ENCODE data around the gene CPAMD8.
"Not testable (repeated sequence)": the region's sequence is repeated elsewhere in the genome, so short reads cannot be mapped to it uniquely, and the experiment has no call there.

Gene CPAMD8

DNA sequence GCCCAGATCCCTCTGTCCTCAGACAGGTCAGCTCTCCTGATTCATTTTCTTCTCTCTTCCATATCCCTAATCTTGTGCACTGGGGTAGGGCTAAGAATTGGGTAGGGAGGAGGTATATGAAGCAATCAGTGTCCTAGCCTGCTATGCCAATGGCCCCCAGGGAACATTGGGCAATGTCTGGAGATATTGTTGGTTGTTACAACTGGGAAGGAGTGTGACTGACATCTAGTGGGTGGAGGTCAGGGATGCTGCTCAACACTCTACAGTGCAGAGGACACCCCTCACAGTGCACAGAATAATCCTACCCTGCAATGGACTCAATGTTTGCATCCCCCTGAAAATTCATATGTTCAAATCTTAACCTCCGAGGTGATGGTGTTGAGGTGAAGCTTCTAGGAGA lies 57.5 kb downstream of the CPAMD8 start:
- H2AFZ ChIP-seq = no peak overlapping the region
- H3K9me3 ChIP-seq (ENCODE audit: control insufficient read depth, low read length) = no peaks in the 10 kb centered on the region
- H3K36me3 ChIP-seq (ENCODE audit: control insufficient read depth, insufficient read depth, low read length) = no peaks in the 10 kb centered on the region
- H3K4me2 ChIP-seq (ENCODE audit: low read length) = no peak overlapping the region
- H3K27ac ChIP-seq = no peak overlapping the region
- no peaks in the 10 kb centered on the region for H3K4me1 ChIP-seq
- H3K27me3 ChIP-seq (ENCODE audit: control insufficient read depth, insufficient read depth, low read length) = no peaks in the 10 kb centered on the region
- no peak overlapping the region for H3K9ac ChIP-seq
- H3K4me3 ChIP-seq (ENCODE audit: low read depth, low read length) = no peak overlapping the region
- H3K79me2 ChIP-seq = no peaks in the 10 kb centered on the region
- TF ChIP-seq, protein P1, sequence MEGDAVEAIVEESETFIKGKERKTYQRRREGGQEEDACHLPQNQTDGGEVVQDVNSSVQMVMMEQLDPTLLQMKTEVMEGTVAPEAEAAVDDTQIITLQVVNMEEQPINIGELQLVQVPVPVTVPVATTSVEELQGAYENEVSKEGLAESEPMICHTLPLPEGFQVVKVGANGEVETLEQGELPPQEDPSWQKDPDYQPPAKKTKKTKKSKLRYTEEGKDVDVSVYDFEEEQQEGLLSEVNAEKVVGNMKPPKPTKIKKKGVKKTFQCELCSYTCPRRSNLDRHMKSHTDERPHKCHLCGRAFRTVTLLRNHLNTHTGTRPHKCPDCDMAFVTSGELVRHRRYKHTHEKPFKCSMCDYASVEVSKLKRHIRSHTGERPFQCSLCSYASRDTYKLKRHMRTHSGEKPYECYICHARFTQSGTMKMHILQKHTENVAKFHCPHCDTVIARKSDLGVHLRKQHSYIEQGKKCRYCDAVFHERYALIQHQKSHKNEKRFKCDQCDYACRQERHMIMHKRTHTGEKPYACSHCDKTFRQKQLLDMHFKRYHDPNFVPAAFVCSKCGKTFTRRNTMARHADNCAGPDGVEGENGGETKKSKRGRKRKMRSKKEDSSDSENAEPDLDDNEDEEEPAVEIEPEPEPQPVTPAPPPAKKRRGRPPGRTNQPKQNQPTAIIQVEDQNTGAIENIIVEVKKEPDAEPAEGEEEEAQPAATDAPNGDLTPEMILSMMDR (IDR thresholded peaks at IDR 0.05) = peak; percentile 35

DNA sequence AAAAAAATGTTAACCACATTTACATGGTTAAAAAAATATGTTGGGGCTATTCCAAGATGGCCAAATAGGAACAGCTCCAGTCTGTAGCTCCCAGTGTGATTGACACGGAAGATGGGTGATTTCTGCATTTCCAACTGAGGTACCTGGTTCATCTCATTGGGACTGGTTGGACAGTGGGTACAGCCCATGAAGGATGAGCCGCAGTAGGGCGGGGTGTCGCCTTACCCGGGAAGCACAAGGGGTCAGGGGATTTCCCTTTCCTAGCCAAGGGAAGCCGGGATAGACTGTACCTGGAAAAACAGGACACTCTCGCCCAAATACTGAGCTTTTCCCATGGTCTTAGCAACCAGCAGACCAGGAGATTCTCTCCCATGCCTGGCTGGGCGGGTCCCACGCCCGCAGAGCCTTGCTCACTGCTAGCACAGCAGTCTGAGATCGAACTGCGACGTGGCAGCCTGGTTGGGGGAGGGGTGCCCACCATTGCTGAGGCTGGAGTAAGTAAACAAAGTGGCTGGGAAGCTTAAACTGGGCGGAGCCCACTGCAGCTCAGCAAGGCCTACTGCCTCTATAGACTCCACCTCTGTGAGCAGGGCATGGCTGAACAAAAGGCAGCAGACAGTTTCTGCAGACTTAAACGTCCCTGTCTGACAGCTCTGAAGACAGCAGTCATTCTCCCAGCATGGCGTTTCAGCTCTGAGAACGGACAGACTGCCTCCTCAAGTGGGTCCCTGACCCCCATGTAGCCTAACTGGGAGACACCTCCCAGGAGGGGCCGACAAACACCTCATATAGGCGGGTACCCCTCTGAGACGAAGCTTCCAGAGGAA lies 65.4 kb downstream of the CPAMD8 start:
- not testable (repeated sequence) for H3K9ac ChIP-seq; H3K79me2 ChIP-seq; H3K36me3 ChIP-seq (ENCODE audit: control insufficient read depth, insufficient read depth, low read length); H3K9me3 ChIP-seq (ENCODE audit: control insufficient read depth, low read length); H3K4me3 ChIP-seq (ENCODE audit: low read depth, low read length); H3K27me3 ChIP-seq (ENCODE audit: control insufficient read depth, insufficient read depth, low read length); H3K4me2 ChIP-seq (ENCODE audit: low read length)
- Histone ChIP-seq H3K27ac (peak overlapping the region; percentile 44), H2AFZ (peak overlapping the region; percentile 59), H3K4me1 (peaks cover 27% of the 10 kb centered on the region)

DNA sequence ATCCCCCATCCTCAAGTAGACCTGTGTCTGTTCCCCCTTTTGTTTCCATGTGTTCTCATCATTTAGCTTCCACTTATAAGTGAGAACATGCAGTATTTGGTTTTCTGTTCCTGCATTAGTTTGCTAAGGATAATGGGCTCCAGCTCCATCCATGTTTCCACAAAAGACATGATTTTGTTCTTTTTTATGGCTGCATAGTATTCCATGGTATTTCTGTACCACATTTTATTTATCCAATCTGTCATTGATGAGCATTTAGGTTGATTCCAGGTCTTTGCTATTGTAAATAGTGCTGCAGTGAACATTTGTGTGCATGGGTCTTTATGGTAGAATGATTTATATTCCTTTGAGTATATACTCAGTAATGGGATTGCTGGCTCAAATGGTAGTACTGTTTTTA lies 68.3 kb downstream of the CPAMD8 start:
- not testable (repeated sequence) for H3K9me3 ChIP-seq (ENCODE audit: control insufficient read depth, low read length); H3K36me3 ChIP-seq (ENCODE audit: control insufficient read depth, insufficient read depth, low read length); H2AFZ ChIP-seq; H3K27me3 ChIP-seq (ENCODE audit: control insufficient read depth, insufficient read depth, low read length); H3K4me3 ChIP-seq (ENCODE audit: low read depth, low read length); H3K9ac ChIP-seq; H3K79me2 ChIP-seq; H3K27ac ChIP-seq
- Histone ChIP-seq H3K4me2 (ENCODE audit: low read length) (peak overlapping the region; percentile 73), H3K4me1 (peaks cover 29% of the 10 kb centered on the region)

DNA sequence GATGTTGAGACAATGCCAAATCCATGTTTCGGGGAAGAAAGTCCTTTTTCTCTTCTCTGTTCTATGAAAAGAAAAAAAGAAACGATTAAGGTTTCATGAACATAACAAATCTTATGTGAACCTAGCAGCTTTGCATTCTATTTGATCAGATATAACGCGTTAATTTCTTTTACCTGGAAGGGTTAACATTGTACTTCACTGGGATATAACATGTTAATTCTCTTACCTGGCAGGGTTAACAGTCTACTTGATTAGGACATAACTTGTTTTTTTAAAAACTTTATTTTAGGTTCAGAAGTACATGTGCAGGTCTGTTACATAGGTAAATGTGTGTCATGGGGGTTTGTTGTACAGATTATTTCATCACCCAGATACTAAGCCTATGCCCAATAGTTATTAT lies 68.8 kb downstream of the CPAMD8 start:
- Histone ChIP-seq H2AFZ (no peak overlapping the region), H3K9me3 (ENCODE audit: control insufficient read depth, low read length) (no peaks in the 10 kb centered on the region), H3K4me1 (peaks cover 29% of the 10 kb centered on the region), H3K36me3 (ENCODE audit: control insufficient read depth, insufficient read depth, low read length) (no peaks in the 10 kb centered on the region), H3K9ac (no peak overlapping the region), H3K4me2 (ENCODE audit: low read length) (peak overlapping the region; percentile 73), H3K79me2 (no peaks in the 10 kb centered on the region), H3K27ac (peak overlapping the region; percentile 57), H3K4me3 (ENCODE audit: low read depth, low read length) (peak overlapping the region; percentile 44), H3K27me3 (ENCODE audit: control insufficient read depth, insufficient read depth, low read length) (no peaks in the 10 kb centered on the region)
- TF ChIP-seq, protein P1 (IDR thresholded peaks at IDR 0.05) = no peak

DNA sequence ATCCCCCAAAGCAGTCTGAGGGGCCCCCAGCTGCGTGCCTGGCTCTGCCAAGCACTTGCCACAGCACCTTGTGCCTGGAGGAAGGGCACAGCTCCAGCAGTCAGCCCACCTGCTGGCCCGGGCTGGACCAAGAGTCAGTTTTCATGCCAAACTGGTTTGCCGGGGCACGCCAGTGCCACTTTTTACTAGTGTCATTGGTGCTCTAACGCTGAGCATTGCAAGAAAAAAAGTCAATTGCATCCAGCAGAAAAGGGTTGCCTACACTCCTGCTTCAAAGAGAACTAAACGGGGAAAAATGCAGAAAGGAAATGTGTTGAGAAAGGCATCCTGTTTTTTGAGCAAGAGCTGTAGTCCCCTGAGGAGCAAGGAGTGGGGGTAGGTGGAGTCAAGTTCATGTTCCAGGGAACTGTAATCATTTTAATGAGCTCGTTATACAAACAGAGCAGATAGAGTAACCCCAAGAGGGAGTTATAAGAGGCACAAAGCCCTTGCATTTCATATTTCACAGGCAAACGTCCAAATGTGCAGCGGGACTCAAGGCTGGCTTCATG lies 69.4 kb downstream of the CPAMD8 start:
- peak overlapping the region; percentile 44 for H3K4me3 ChIP-seq (ENCODE audit: low read depth, low read length)
- no peaks in the 10 kb centered on the region for H3K79me2 ChIP-seq
- peak overlapping the region; percentile 73 for H3K4me2 ChIP-seq (ENCODE audit: low read length)
- TF ChIP-seq, protein P1 (IDR thresholded peaks at IDR 0.05) = no peak
- H3K9me3 ChIP-seq (ENCODE audit: control insufficient read depth, low read length) = no peaks in the 10 kb centered on the region
- H3K9ac ChIP-seq = no peak overlapping the region
- no peaks in the 10 kb centered on the region for H3K36me3 ChIP-seq (ENCODE audit: control insufficient read depth, insufficient read depth, low read length)
- no peaks in the 10 kb centered on the region for H3K27me3 ChIP-seq (ENCODE audit: control insufficient read depth, insufficient read depth, low read length)
- H2AFZ ChIP-seq = no peak overlapping the region
- peaks cover 29% of the 10 kb centered on the region for H3K4me1 ChIP-seq
- H3K27ac ChIP-seq = peak overlapping the region; percentile 57

All from parathyroid adenoma (tissue), 2 donors.